ENCODE results near the gene LCN12.
"Not testable (repeated sequence)": the region's sequence is repeated elsewhere in the genome, so short reads cannot be mapped to it uniquely, and the experiment has no call there.

Gene LCN12

GRCh38 chr9:136997830-136998234 is 45.8 kb downstream of the LCN12 start:
- H3K4me3 ChIP-seq (replicated peaks; ENCODE audit: low read depth, low read length), result no peak overlapping the region
- no peak for DNase-seq (ENCODE audit: low read depth)
- TF ChIP-seq, protein P1, sequence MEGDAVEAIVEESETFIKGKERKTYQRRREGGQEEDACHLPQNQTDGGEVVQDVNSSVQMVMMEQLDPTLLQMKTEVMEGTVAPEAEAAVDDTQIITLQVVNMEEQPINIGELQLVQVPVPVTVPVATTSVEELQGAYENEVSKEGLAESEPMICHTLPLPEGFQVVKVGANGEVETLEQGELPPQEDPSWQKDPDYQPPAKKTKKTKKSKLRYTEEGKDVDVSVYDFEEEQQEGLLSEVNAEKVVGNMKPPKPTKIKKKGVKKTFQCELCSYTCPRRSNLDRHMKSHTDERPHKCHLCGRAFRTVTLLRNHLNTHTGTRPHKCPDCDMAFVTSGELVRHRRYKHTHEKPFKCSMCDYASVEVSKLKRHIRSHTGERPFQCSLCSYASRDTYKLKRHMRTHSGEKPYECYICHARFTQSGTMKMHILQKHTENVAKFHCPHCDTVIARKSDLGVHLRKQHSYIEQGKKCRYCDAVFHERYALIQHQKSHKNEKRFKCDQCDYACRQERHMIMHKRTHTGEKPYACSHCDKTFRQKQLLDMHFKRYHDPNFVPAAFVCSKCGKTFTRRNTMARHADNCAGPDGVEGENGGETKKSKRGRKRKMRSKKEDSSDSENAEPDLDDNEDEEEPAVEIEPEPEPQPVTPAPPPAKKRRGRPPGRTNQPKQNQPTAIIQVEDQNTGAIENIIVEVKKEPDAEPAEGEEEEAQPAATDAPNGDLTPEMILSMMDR (IDR thresholded peaks at IDR 0.05; ENCODE audit: low read length, missing control alignments), result no peak

GRCh38 chr9:137000177-137000930 is 48.3 kb downstream of the LCN12 start:
- TF ChIP-seq, protein P1 (IDR thresholded peaks at IDR 0.05; ENCODE audit: low read length, missing control alignments), result no peak
- no peak overlapping the region for H3K4me3 ChIP-seq (replicated peaks; ENCODE audit: low read depth, low read length)
- peak; percentile 54 for DNase-seq (ENCODE audit: low read depth)

DNA sequence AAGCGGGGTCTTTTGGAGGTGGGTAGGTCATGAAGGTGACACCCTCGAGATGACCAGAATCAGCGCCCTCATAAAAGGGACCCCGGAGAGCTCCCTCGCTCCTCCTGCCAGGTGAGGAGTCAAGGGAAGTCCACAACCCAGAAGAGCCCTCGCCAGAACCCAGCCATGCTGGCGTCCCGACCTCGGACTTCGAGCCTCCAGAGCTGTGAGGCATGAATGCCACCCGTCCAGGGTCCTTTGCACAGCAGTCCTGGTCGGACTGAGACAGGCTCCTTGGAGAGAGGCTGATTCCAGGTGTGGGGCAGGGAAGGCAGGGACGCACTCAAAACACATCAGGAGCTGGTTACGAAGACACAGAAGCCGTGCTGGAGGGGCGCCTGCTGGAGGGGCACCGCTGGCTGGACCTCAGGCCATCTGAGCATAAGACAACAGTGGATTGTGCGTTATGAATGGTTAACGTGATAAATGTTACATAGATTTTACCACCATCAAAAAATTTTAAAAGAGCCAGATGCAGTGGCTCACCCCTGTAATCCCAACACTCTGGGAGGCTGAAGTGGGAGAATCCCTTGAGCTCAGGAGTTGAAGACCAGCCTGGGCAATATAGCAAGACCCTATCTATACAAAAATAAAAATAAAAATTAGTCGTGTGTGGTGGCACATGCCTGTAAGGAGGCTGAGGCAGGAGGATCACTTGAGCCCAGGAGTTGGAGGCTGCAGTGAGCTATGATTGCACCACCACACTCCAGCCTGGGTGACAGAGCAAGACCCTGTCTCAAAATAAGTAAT is 50.0 kb downstream of the LCN12 start:
- DNase-seq (ENCODE audit: low read depth), result no peak
- TF ChIP-seq, protein P1 (IDR thresholded peaks at IDR 0.05; ENCODE audit: low read length, missing control alignments), result no peak
- no peak overlapping the region for H3K4me3 ChIP-seq (replicated peaks; ENCODE audit: low read depth, low read length)

- TF ChIP-seq, protein P1 (IDR thresholded peaks at IDR 0.05; ENCODE audit: low read length, missing control alignments), result no peak
- H3K4me3 ChIP-seq (replicated peaks; ENCODE audit: low read depth, low read length), result no peak overlapping the region
- DNase-seq (ENCODE audit: low read depth), result no peak
Observed at GRCh38 chr9:137002646-137003041, 50.6 kb downstream of the LCN12 start.

DNA sequence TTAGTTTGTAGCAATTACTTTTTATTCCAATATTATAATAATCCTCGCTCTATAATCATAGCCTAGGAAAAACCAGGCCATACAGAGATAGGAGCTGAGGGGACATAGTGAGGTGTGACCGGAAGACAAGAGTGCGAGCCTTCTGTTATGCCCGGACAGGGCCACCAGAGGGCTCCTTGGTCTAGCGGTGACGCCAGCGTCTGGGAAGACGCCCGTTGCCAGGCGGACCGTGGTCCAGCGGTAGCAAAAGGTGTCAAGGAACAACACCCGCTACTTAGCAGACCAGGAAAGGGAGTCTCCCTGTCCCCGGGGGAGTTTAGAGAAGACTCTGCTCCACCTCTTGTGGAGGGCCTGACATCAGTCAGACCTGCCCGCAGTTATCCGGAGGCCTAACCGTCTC is 52.2 kb downstream of the LCN12 start:
- DNase-seq (ENCODE audit: low read depth); H3K4me3 ChIP-seq (replicated peaks; ENCODE audit: low read depth, low read length): not testable (repeated sequence)
- TF ChIP-seq, protein P1 (IDR thresholded peaks at IDR 0.05; ENCODE audit: low read length, missing control alignments), result peak; percentile 26
